ENCODE results near the gene UBE2D3. TPM values are rescaled to one million over a fixed set of nuclear protein-coding genes. Genes with fewer than 3 reads are reported as not detected.

Gene UBE2D3
- total and polyA plus RNA-seq, 7 donors: 221 to 629 (median 346) TPM

GRCh38 chr4:102827674-102828496 lies 534 bp upstream of the UBE2D3 start:
- H3K4me1 ChIP-seq: peaks cover 37% of the 10 kb centered on the region
- no peak for TF ChIP-seq CTCF (IDR thresholded peaks at IDR 0.05)
- peak overlapping the region; percentile 100 for H3K27ac ChIP-seq
- H3K9me3 ChIP-seq: no peaks in the 10 kb centered on the region
- H3K27me3 ChIP-seq (ENCODE audit: insufficient read depth in 3 of 3, low read length in 2 of 3): no peaks in the 10 kb centered on the region
- H3K4me3 ChIP-seq: peak overlapping the region; percentile 89
- ATAC-seq (peak; percentile 81 to 87 (median 83)), DNase-seq (peak; percentile 98 to 100)
- peaks cover 2 to 15% of the 10 kb centered on the region in 2 donors for H3K36me3 ChIP-seq (ENCODE audit: insufficient read depth in 1 of 2, low read depth in 1 of 2)
- intact Hi-C loops (cut with DNase I): loop anchor here (1.0 to 5.0 kb wide), 4 partner anchors 41 to 326 kb away; partner anchors contain the start of genes CISD2 (in 2 of the 2), MANBA (in 1 of the 2), NFKB1 (in 1 of the 2) and SLC9B1 (in 1 of the 2)
- WGBS, 3 donors: 0% methylated on average over 49 to 50 of the region's 50 CpGs

- ATAC-seq: peak in 1 of 4 donors; percentile 0
- 1% methylated on average over 38 of the region's 38 CpGs for WGBS, 3 donors
- Histone ChIP-seq H3K9me3 (no peaks in the 10 kb centered on the region), H3K27me3 (ENCODE audit: insufficient read depth in 3 of 3, low read length in 2 of 3) (no peaks in the 10 kb centered on the region), H3K27ac (peak overlapping the region; percentile 100), H3K4me1 (peaks cover 46% of the 10 kb centered on the region), H3K4me3 (peak overlapping the region; percentile 89), H3K36me3 (ENCODE audit: insufficient read depth in 1 of 2, low read depth in 1 of 2) (peaks cover 2 to 19% of the 10 kb centered on the region in 2 donors)
- intact Hi-C loops (cut with DNase I): loop anchor here (2.0 to 5.0 kb wide), 2 partner anchors 43 to 324 kb away; partner anchors contain the start of genes CISD2 (in 1 of the 2) and NFKB1 (in 1 of the 2)
- DNase-seq: no peak
- no peak for TF ChIP-seq CTCF (IDR thresholded peaks at IDR 0.05)
Observed at GRCh38 chr4:102826105-102826889, 1.1 kb downstream of the UBE2D3 start.

- no peak for TF ChIP-seq CTCF (IDR thresholded peaks at IDR 0.05)
- no peak for DNase-seq
- intact Hi-C loops (cut with DNase I): loop anchor here (2.0 to 5.0 kb wide), 2 partner anchors 43 to 323 kb away; partner anchors contain the start of genes CISD2 (in 1 of the 2) and NFKB1 (in 1 of the 2)
Observed at GRCh38 chr4:102825261-102826091, 1.9 kb downstream of the UBE2D3 start.

GRCh38 chr4:102824398-102824797 lies 3.0 kb downstream of the UBE2D3 start:
- peaks cover 59% of the 10 kb centered on the region for H3K4me1 ChIP-seq
- intact Hi-C loops (cut with DNase I): no loop called here
- H3K4me3 ChIP-seq: peak overlapping the region; percentile 89
- H3K27ac ChIP-seq: peak overlapping the region; percentile 100
- DNase-seq (no peak), ATAC-seq (no peak)
- 3 to 4% (median 3%) methylated on average over 2 of the region's 2 CpGs for WGBS, 3 donors
- no peaks in the 10 kb centered on the region for H3K27me3 ChIP-seq (ENCODE audit: insufficient read depth in 3 of 3, low read length in 2 of 3)
- no peak for TF ChIP-seq CTCF (IDR thresholded peaks at IDR 0.05)
- no peaks in the 10 kb centered on the region for H3K9me3 ChIP-seq
- H3K36me3 ChIP-seq (ENCODE audit: insufficient read depth in 1 of 2, low read depth in 1 of 2): peaks cover 2 to 19% of the 10 kb centered on the region in 2 donors

More at GRCh38 chr4:102825261-102826091, 1.9 kb downstream of the UBE2D3 start:
- Histone ChIP-seq H3K4me1 (peaks cover 52% of the 10 kb centered on the region), H3K27ac (peak overlapping the region; percentile 100), H3K27me3 (ENCODE audit: insufficient read depth in 3 of 3, low read length in 2 of 3) (no peaks in the 10 kb centered on the region), H3K9me3 (no peaks in the 10 kb centered on the region), H3K4me3 (peak overlapping the region; percentile 89), H3K36me3 (ENCODE audit: insufficient read depth in 1 of 2, low read depth in 1 of 2) (peaks cover 2 to 19% of the 10 kb centered on the region in 2 donors)
- WGBS, 3 donors: 0 to 1% (median 1%) methylated on average over 23 of the region's 23 CpGs
- ATAC-seq: no peak

Data from psoas muscle (tissue), 8 donors.